ENCODE measurements around the gene XAGE2. TPM values are rescaled to one million over a fixed set of nuclear protein-coding genes. Genes with fewer than 3 reads are reported as not detected.
A peak's percentile ranks its signal among the peaks of the same experiment; 100 is the strongest.

Gene XAGE2
- total and polyA plus RNA-seq, 9 of the 15 experiments (the other 6 are each of a cell fraction or from before 2014, with no cell fraction given): 0.14 to 0.36 (median 0.21) TPM; not detected in 6

DNA sequence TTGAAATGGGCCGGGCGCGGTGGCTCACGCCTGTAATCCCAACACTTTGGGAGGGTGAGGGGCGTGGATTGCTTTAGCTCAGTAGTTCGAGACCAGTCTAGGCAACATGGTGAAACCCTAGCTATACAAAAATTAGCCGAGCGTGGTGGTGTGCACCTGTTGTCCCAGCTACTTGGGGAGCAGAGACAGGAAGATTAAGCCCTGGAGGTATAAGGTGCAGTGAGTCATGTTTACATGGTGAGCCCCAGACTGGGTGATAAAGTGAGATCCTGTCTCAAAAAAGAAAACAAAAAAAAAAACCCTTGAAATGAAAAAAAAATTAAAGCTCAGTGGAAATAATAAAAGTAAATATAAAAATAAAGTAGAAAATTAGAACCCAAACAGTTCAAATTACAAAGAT lies 6.9 kb upstream of the XAGE2 start:
- Histone ChIP-seq H3K9me3 (replicated peaks; ENCODE audit: control insufficient read depth, insufficient read depth, low read depth, low read length) (no peaks in the 10 kb centered on the region), H3K9ac (ENCODE audit: insufficient read depth in 1 of 2, low read depth in 2 of 2, low read length in 2 of 2) (no peak overlapping the region; a peak in 1 of 4 replicates), H3K4me3 (no peak overlapping the region), H2AFZ (ENCODE audit: low read depth, low read length) (no peak overlapping the region), H3K36me3 (ENCODE audit: control insufficient read depth, insufficient read depth, low read length) (no peaks in the 10 kb centered on the region), H3K4me2 (ENCODE audit: insufficient read depth, low read length) (no peak overlapping the region), H3K4me1 (replicated peaks in 1 of 2; ENCODE audit: control insufficient read depth in 2 of 2, insufficient read depth in 2 of 2, low read length in 2 of 2) (peaks cover 6 to 28% of the 10 kb centered on the region in 2 experiments; a peak in 4 of 5 replicates), H3K27ac (ENCODE audit: extremely low read depth, low read depth, low read length) (peak overlapping the region; percentile 49), H3K27me3 (ENCODE audit: control insufficient read depth in 2 of 2, insufficient read depth in 2 of 2, low read length in 2 of 2) (no peaks in the 10 kb centered on the region), H3K79me2 (ENCODE audit: control insufficient read depth, insufficient read depth, low read length) (no peaks in the 10 kb centered on the region), H3K9me1 (ENCODE audit: control insufficient read depth, insufficient read depth, low read length) (no peaks in the 10 kb centered on the region), H4K20me1 (replicated peaks; ENCODE audit: control insufficient read depth, insufficient read depth, low read length) (no peaks in the 10 kb centered on the region)
- intact Hi-C loops (cut with micrococcal nuclease): no loop called here
- in situ Hi-C loops (cut with MboI): no loop called here
- ATAC-seq (peak; percentile 38), FAIRE-seq (no peak), DNase-seq (ENCODE audit: extremely low read depth in 1 of 4, low spot score in 3 of 4) (peak in 1 of 4 experiments; percentile 36)
- ChIA-PET CTCF (ENCODE audit: low intra/inter-chr PET ratio) (no interaction called here), POLR2A (no interaction called here)
- 28% methylated on average over 7 of the region's 8 CpGs for WGBS (ENCODE audit: insufficient coverage, low coverage, missing lambda C conversion rate)
- no TSS peak for BruUV-seq (replicated peaks)
- TF ChIP-seq NR2F6 (CRISPR knock-in tag; IDR thresholded peaks at IDR 0.05) (no peak), MEF2D (tag; conservative IDR thresholded peaks at IDR 0.05; ENCODE audit: low read depth) (no peak), JUND (IDR thresholded peaks at IDR 0.05; ENCODE audit: borderline replicate concordance, low read depth, low read length) (peak; percentile 17; the same call in 1 of the 2 replicates), JUND (tag; IDR thresholded peaks at IDR 0.05; ENCODE audit: borderline replicate concordance, low read depth, low read length) (no peak), THAP12 (CRISPR knock-in tag; IDR thresholded peaks at IDR 0.05) (no peak), TCF7 (IDR thresholded peaks at IDR 0.05; ENCODE audit: borderline replicate concordance) (no peak), CBFA2T2 (conservative IDR thresholded peaks at IDR 0.05) (0 out of 2 replicates have a peak, but pooled peaks have one; percentile 10), CREB5 (CRISPR knock-in tag; IDR thresholded peaks at IDR 0.05) (no peak), ZBTB49 (CRISPR knock-in tag; IDR thresholded peaks at IDR 0.05; ENCODE audit: borderline replicate concordance) (no peak), ATF4 (CRISPR knock-in tag; IDR thresholded peaks at IDR 0.05) (no peak)
- TF ChIP-seq, protein P1, sequence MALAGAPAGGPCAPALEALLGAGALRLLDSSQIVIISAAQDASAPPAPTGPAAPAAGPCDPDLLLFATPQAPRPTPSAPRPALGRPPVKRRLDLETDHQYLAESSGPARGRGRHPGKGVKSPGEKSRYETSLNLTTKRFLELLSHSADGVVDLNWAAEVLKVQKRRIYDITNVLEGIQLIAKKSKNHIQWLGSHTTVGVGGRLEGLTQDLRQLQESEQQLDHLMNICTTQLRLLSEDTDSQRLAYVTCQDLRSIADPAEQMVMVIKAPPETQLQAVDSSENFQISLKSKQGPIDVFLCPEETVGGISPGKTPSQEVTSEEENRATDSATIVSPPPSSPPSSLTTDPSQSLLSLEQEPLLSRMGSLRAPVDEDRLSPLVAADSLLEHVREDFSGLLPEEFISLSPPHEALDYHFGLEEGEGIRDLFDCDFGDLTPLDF (CRISPR knock-in tag; IDR thresholded peaks at IDR 0.05): no peak
- TF ChIP-seq, protein P2, sequence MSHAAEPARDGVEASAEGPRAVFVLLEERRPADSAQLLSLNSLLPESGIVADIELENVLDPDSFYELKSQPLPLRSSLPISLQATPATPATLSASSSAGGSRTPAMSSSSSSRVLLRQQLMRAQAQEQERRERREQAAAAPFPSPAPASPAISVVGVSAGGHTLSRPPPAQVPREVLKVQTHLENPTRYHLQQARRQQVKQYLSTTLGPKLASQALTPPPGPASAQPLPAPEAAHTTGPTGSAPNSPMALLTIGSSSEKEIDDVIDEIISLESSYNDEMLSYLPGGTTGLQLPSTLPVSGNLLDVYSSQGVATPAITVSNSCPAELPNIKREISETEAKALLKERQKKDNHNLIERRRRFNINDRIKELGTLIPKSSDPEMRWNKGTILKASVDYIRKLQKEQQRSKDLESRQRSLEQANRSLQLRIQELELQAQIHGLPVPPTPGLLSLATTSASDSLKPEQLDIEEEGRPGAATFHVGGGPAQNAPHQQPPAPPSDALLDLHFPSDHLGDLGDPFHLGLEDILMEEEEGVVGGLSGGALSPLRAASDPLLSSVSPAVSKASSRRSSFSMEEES (CRISPR knock-in tag; IDR thresholded peaks at IDR 0.05): no peak
